Psoas muscle (tissue), 8 donors: ENCODE results near the gene ASTN1. TPM values are rescaled to one million over a fixed set of nuclear protein-coding genes. Genes with fewer than 3 reads are reported as not detected.
A peak's percentile ranks its signal among the peaks of the same experiment; 100 is the strongest.

ENCODE experiments used
- ATAC-seq, 4 donors: fragments of 200-7000 bp; cut with Tn5 transposase; one replicate each; pipeline ENCODE4 v1.9.1; 2020; ENCODE audit warnings: moderate library complexity in 3 of 4, mild to moderate bottlenecking in 2 of 4
- DNase-seq, 2 donors: peaks; one replicate each; pipeline ENCODE4 v3.0.0-alpha.2; 2020
- H3K27ac ChIP-seq: fragments of 200-600 bp; one replicate; pipeline ENCODE4 v1.8.0; 2022
- H3K27me3 ChIP-seq, 3 donors: fragments of 200-600 bp in 1 of 3; one replicate each; pipeline versions ENCODE4 v1.6.1 to v1.8.0; 2013 to 2022; ENCODE audit warnings: low read length in 2 of 3, mild to moderate bottlenecking in 2 of 3, moderate library complexity in 1 of 3; ENCODE audit not compliant: insufficient read depth in 3 of 3
- H3K36me3 ChIP-seq, 2 donors: fragments of 200-600 bp in 1 of 2; one replicate each; pipeline versions ENCODE4 v1.6.1 to v1.8.0; 2013 to 2022; ENCODE audit warnings: low read depth in 1 of 2, mild to moderate bottlenecking in 1 of 2, moderate library complexity in 1 of 2; ENCODE audit not compliant: insufficient read depth in 1 of 2
- H3K4me1 ChIP-seq: fragments of 200-600 bp; one replicate; pipeline ENCODE4 v1.8.0; 2022
- H3K4me3 ChIP-seq: fragments of 200-600 bp; one replicate; pipeline ENCODE4 v1.8.0; 2022; ENCODE audit warnings: mild to moderate bottlenecking
- H3K9me3 ChIP-seq: fragments of 200-600 bp; one replicate; pipeline ENCODE4 v1.8.0; 2022
- WGBS, 3 donors: extraction: QIAGEN DNeasy Blood & Tissue Kit; methylation state at CpG; one replicate each; pipeline versions ENCODE4 v1.1.6 to v1.1.7; 2013; 5-methylcytosine and 5-hydroxymethylcytosine counted together
- intact Hi-C, 2 donors: fragments of 100-400 bp; cut with DNase I; formaldehyde crosslinking; loops; one replicate each; pipeline versions ENCODE4 v1.11.0 to v1.14.2; 2022
- polyA plus RNA-seq, 3 donors: library from polyadenylated mRNA; stranded (reverse); fragments of 200-250 nt; gene quantifications; one replicate each; pipeline ENCODE4 v1.2.3, GENCODE V29; 2013
- total RNA-seq, 4 donors: library from RNA; stranded (reverse); fragmentation: NEBNext Ultra II Directional in 2 of 4; extraction: Animal tissue kit (Norgen Biotek cat#: 25700) in 2 of 4; gene quantifications; one replicate each; pipeline versions ENCODE4 v1.2.1 to v1.2.4, GENCODE V29; 2021 to 2023
- TF ChIP-seq, protein P1 (sequence below): fragments of 200-600 bp; IDR thresholded peaks from one replicate; pipeline ENCODE4 v1.8.0; 2022; ENCODE audit warnings: antibody characterized with exemption
- donor health status: healthy with polysubstance abuse.
- donor health status: DM: no; HTN: no; CAD: no; lungs with moderate emphysema.
- donor health status: Bipolar disorder and iron deficiency.
- donor health status: healthy.
- donor health status: DM: yes; HTN: yes; CAD: no.
- donor health status: DM: no; HTN: no; CAD: no.
- donor health status: DM: no; HTN: no; CAD: no.
- donor health status: DM: yes; HTN: yes; CAD: no.

Gene ASTN1
- total and polyA plus RNA-seq, 7 donors = 0.03 to 0.51 (median 0.11) TPM; not detected in 1

DNA sequence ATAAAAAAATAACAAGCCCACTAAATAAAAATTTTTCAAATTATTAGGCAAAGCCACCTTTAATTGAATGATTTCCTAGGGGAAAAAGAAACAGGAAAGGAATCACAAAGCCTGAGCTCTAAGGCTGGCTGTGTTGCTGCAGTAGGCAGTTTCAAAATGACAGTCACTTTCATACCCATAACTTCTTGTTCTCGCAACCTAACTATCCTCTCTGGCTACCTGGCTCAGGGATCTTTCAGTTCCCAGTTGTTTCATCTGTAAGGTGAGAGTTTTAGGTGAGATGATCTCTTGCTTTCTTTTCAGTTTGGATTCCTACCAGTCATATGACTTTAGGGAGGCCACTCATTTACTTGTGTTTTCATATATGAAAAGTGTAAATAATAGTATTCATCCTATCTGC, 226.1 kb downstream of the ASTN1 start:
- WGBS, 3 donors = 94 to 97% (median 95%) methylated on average over 1 of the region's 1 CpG
- H3K36me3 ChIP-seq = no peaks in the 10 kb centered on the region
- no peaks in the 10 kb centered on the region for H3K27me3 ChIP-seq
- H3K4me3 ChIP-seq = no peak overlapping the region
- no peaks in the 10 kb centered on the region for H3K9me3 ChIP-seq
- ATAC-seq (no peak), DNase-seq (no peak)
- H3K4me1 ChIP-seq = no peaks in the 10 kb centered on the region
- intact Hi-C loops = no loop called here
- TF ChIP-seq, protein P1, sequence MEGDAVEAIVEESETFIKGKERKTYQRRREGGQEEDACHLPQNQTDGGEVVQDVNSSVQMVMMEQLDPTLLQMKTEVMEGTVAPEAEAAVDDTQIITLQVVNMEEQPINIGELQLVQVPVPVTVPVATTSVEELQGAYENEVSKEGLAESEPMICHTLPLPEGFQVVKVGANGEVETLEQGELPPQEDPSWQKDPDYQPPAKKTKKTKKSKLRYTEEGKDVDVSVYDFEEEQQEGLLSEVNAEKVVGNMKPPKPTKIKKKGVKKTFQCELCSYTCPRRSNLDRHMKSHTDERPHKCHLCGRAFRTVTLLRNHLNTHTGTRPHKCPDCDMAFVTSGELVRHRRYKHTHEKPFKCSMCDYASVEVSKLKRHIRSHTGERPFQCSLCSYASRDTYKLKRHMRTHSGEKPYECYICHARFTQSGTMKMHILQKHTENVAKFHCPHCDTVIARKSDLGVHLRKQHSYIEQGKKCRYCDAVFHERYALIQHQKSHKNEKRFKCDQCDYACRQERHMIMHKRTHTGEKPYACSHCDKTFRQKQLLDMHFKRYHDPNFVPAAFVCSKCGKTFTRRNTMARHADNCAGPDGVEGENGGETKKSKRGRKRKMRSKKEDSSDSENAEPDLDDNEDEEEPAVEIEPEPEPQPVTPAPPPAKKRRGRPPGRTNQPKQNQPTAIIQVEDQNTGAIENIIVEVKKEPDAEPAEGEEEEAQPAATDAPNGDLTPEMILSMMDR = no peak
- no peak overlapping the region for H3K27ac ChIP-seq

GRCh38 chr1:176934370-176934769, 230.1 kb downstream of the ASTN1 start:
- H3K36me3 ChIP-seq = no peaks in the 10 kb centered on the region
- no peak for ATAC-seq
- WGBS, 3 donors = 92 to 95% (median 93%) methylated on average over 4 of the region's 4 CpGs
- H3K9me3 ChIP-seq = no peaks in the 10 kb centered on the region
- no peak for DNase-seq
- H3K4me1 ChIP-seq = peaks cover 10% of the 10 kb centered on the region
- TF ChIP-seq, protein P1 = no peak
- H3K4me3 ChIP-seq = no peak overlapping the region
- H3K27me3 ChIP-seq = no peaks in the 10 kb centered on the region
- intact Hi-C loops = no loop called here
- H3K27ac ChIP-seq = no peak overlapping the region

DNA sequence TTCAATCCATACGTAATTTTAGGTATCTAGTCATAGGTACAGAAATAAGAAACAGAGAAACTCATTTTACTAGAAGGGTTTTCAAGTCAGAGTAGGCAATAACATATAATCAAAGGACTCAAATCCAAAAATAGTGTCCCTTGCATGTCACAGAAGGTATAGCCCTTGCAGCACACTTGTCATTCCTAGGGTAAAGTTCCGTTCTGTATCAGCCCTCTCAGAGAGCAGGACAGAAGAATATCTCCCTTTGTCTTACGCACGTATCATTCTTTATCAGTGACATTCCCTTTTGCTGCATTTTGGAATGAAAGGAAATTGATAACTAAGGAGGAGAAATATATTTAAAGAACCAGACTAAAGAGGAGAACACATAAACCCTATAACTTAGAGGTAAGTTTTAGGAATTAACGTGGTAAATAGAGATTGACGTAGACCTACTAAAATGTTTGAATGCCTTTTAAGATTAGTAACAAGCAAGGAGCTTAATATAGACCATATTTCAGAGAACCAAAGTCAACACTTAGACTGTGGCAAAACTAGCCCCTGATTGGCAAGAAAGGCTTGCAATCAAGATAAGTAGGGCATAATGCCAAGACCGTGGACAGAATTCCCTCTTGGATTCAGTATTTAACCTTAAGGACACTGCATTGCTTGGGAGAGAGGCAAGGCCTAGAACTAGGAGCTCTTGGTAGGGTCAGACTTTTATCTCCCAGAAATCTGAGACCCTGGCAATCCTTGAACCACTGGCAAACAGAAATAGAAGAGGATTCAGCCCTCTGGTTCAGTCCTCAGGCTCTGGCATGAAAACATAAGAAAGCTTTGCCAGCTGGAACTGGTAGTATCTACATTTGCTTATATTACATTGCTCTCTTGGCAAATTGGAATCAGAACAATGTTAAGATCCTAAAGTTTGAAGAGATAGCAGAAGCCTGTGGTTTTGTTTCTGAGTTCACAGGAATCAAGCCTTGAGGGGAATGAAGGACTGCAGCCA, 232.1 kb downstream of the ASTN1 start:
- 55 to 73% (median 62%) methylated on average over 7 of the region's 7 CpGs for WGBS, 3 donors
- H3K27me3 ChIP-seq = no peaks in the 10 kb centered on the region
- no peak overlapping the region for H3K4me3 ChIP-seq
- no peaks in the 10 kb centered on the region for H3K9me3 ChIP-seq
- peak in 2 of 4 donors; percentile 37 to 54 for ATAC-seq
- no peaks in the 10 kb centered on the region for H3K36me3 ChIP-seq
- peaks cover 10% of the 10 kb centered on the region for H3K4me1 ChIP-seq
- TF ChIP-seq, protein P1 = no peak
- intact Hi-C loops = no loop called here
- DNase-seq = no peak
- no peak overlapping the region for H3K27ac ChIP-seq

DNA sequence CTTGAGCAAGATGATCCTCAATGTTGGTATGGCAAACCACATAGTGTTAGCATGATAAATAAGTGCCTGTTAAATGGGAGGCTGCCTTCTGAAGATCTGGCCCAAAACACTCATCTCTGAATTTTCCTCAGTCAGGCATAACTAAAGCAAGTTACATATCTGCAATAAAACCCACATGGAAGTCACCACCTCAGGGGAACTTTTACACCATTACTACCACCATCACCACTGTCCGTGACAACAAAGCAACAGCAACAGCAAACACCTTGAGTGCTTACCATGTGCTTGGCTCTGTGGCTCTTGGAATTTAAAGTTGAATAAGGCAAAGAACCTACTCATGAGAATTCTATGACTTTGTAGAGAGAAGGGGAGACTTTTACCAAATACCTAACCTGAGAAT, 233.0 kb downstream of the ASTN1 start:
- intact Hi-C loops = no loop called here
- DNase-seq = no peak
- no peak overlapping the region for H3K4me3 ChIP-seq
- ATAC-seq = no peak
- H3K27ac ChIP-seq = no peak overlapping the region
- H3K36me3 ChIP-seq = no peaks in the 10 kb centered on the region
- H3K9me3 ChIP-seq = no peaks in the 10 kb centered on the region
- WGBS, 3 donors = 96 to 100% (median 99%) methylated on average over 1 of the region's 1 CpG
- H3K27me3 ChIP-seq = no peaks in the 10 kb centered on the region
- H3K4me1 ChIP-seq = peaks cover 10% of the 10 kb centered on the region
- TF ChIP-seq, protein P1 = no peak
